Endothelial cell of umbilical vein (primary cell): ENCODE measurements around the gene SFMBT2.

Experiments used
- CTCF ChIP-seq, 2 donors: IDR thresholded peaks; 1 replicate in 1 of 2; 2 replicates in 1 of 2; pipeline ENCODE4 v1.5.1; 2011; ENCODE audit warnings: low read length in 2 of 2, mild to moderate bottlenecking in 2 of 2, moderate library complexity in 2 of 2, control low read depth in 1 of 2, inconsistent platforms in 1 of 2, low read depth in 1 of 2; ENCODE audit not compliant: insufficient read depth in 1 of 2; ENCODE audit errors: extremely low read depth in 1 of 2
- EZH2 ChIP-seq: IDR thresholded peaks from 2 replicates; pipeline ENCODE4 v1.6.1; 2012; ENCODE audit warnings: borderline replicate concordance, low read depth, mild to moderate bottlenecking, moderate library complexity, low read length, inconsistent platforms; ENCODE audit not compliant: severe bottlenecking
- FOS ChIP-seq: IDR thresholded peaks from 2 replicates; pipeline ENCODE4 v1.6.1; 2011; ENCODE audit warnings: mild to moderate bottlenecking, low read length, moderate library complexity, borderline replicate concordance; ENCODE audit not compliant: insufficient read depth
- MAX ChIP-seq: IDR thresholded peaks from 2 replicates; pipeline ENCODE4 v1.6.1; 2011; ENCODE audit not compliant: insufficient read depth, insufficient read length
- MYC ChIP-seq: IDR thresholded peaks from one replicate; pipeline ENCODE4 v1.6.1; 2011; ENCODE audit warnings: mild to moderate bottlenecking, low read depth, low read length
- POLR2A ChIP-seq: IDR thresholded peaks from 2 replicates; pipeline ENCODE4 v1.6.1; 2012; ENCODE audit warnings: low read depth, mild to moderate bottlenecking, control low read depth, low read length
- POLR2AphosphoS5 ChIP-seq: IDR thresholded peaks from 2 replicates; pipeline ENCODE4 v1.6.1; 2012; ENCODE audit warnings: low read depth, mild to moderate bottlenecking, control low read depth, low read length, moderate library complexity; ENCODE audit not compliant: insufficient read depth

GRCh38 chr10:7443036-7443435 lies 32.2 kb upstream of the SFMBT2 start:
- no peak for TF ChIP-seq CTCF (IDR thresholded peaks at IDR 0.05; ENCODE audit: extremely low read depth in 1 of 2, insufficient read depth in 1 of 2, low read depth in 1 of 2, low read length in 2 of 2)
- no peak for TF ChIP-seq FOS
- no peak for TF ChIP-seq MYC
- TF ChIP-seq EZH2 = no peak
- TF ChIP-seq POLR2A = no peak
- no peak for TF ChIP-seq POLR2AphosphoS5
- no peak for TF ChIP-seq MAX
